Stimulated activated naive CD8-positive, alpha-beta T cell treated with anti-CD3 and anti-CD28 coated beads, Interleukin-15, Interleukin-2, amounts not matched to agents 100 U/mL and 50 U/mL, for 24 hours (primary cell): ENCODE measurements around the gene FGF8.

ENCODE experiments used
- ATAC-seq: fragments of 150-1000 bp; cut with Tn5 transposase; one replicate; pipeline ENCODE4 v1.10.0; 2021
- DNase-seq: peaks from one replicate; pipeline ENCODE4 v3.0.0; 2021

Gene FGF8

GRCh38 chr10:101725296-101726114 lies 50.4 kb downstream of the FGF8 start:
- ATAC-seq, result no peak
- no peak for DNase-seq

- no peak for ATAC-seq
Observed at GRCh38 chr10:101724446-101724845, 51.5 kb downstream of the FGF8 start.

DNA sequence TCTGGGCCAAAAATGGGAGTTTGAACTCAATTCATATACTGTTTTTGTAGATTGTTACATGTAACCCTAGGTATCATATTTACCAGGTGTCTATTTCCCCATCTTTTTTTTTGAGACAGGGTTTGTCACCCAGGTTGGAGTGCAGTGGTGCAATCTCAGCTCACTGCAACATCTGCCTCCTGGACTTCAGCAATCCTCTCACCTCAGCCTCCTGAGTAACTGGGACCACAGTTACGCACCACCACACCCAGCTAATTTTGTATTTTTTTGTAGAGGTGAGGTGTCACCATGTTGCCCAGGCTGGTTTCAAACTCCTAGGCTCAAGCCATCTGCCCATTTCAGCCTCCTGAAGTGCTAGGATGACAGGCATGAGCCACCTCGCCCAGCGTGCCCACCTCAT lies 52.7 kb downstream of the FGF8 start:
- ATAC-seq, result no peak
- DNase-seq, result no peak

More at GRCh38 chr10:101724446-101724845, 51.5 kb downstream of the FGF8 start:
- no peak for DNase-seq

DNA sequence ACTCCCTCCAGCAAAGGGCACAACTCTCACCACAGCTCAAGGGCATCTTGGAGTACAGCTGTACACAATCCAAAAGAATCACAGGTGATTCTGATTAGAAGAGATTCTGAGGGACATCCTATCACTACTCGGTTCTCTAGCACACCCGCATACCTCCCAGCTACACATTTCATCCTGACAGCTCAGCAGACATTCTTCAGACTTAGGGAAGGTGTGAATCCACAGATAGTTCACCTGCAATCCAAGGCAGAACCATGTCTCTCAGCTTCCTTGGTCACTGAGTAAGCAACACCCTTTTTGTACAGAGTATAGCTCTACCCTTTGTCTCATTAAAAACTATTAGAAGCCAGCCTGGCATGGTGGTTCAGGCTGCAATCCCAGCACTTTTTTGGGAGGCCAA lies 54.1 kb downstream of the FGF8 start:
- DNase-seq (no peak), ATAC-seq (no peak)

- no peak for DNase-seq
- ATAC-seq, result no peak
Observed at GRCh38 chr10:101720606-101721230, 55.2 kb downstream of the FGF8 start.
